NCI-H2107 (cell line): Measurements from ENCODE around the gene KRT81.

Experiments used
- DNase-seq: peaks from one replicate; lab custom pipeline; 2025; lab: John Stamatoyannopoulos, UW

KRT81 gene

DNA sequence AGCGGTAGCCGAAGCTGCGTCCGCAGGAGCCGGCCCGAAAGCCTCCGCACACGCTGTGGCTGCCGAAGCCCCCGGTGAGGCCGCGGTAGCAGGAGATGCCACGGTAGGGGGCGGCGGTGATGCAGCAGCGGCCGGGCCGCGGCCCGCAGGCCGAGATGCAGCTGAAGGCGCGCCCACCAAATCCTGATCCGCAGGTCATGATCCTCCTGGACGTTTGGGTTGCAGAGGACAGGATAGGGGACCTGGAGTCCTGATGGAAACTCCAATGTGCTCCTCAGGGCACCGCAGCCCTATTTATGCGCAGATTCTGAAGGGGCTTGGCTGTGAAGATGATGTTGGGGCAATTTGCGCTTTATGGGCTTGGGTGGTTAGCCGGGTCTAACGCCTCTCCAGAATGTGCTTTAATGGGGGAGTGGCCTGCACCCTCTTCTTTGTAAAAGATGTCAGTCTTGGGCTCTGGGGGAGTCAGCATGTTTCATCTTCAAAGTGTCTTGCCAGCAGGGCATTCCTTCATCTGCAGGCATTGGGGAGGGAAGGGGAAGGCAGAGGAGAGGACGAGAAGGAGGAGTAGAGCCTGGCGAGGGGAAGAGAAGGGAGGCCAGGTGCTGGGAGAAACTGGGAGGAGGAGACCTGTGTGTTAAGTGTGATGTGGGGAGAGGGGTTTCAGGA is at the start of gene KRT81:
TSS of gene KRT81 (minus strand) at position 268 of the 669 bp plus-strand sequence. CDS start at position 199, 69 bp downstream.
- DNase-seq, result no peak

GRCh38 chr12:52338241-52338960 is 47.1 kb upstream of the KRT81 start:
- no peak for DNase-seq

DNA sequence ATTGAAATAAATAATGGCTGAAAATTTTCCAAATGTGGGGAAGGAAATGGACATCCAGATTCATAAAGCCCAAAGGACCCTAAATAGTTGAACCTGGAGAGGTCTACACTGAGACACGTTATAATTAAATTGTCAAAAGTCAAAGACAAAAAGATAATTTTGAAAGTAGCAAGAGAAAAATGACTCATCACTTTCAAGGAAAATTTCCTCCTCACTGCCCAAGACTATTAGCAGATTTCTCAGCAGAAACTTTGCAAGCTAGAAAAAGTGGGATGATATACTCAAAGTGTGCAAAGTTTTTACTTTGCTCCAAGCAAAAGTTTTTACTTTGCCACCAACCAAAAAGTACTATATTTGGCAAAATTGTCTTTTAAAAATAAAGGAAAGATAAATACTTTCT is 45.7 kb upstream of the KRT81 start:
- no peak for DNase-seq

DNA sequence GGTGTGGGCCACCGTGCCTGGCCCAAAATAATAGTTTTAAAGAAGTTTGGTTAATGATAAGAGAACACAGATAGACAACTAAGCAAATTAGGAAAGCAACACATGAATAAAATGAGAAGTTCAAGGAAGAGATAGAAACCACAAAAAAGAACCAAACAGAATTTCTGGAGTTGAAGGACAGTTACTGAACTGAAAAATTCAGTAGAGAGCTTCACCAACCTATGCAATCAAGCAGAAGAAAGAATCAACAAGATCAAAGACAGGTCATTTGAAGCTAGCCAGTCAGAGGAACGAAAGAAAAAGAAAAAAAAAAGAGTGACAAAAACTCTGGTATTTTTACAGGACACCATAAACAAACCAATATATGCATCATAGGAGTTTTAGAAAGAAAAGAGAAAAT is 45.3 kb upstream of the KRT81 start:
- no peak for DNase-seq

GRCh38 chr12:52335598-52336262 is 44.4 kb upstream of the KRT81 start:
- DNase-seq, result no peak

DNA sequence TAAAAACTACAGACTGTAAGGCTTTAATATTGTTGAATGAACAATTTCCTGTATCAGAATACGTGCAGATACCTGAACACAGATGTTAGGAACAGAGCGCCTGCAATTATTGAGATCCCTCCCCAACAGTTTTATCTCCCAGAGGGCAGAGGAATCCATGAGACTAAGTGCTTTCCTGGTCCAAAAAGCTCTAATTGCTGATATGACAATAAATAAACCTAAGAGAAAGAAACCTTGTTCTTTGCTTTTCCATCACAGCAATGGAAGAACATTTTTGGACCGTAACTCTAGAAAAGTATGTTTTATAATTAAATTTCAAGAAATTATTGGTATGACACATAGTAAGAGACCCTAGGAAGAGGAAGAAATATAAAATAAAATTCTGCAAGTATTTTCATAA is 42.9 kb upstream of the KRT81 start:
- no peak for DNase-seq

DNA sequence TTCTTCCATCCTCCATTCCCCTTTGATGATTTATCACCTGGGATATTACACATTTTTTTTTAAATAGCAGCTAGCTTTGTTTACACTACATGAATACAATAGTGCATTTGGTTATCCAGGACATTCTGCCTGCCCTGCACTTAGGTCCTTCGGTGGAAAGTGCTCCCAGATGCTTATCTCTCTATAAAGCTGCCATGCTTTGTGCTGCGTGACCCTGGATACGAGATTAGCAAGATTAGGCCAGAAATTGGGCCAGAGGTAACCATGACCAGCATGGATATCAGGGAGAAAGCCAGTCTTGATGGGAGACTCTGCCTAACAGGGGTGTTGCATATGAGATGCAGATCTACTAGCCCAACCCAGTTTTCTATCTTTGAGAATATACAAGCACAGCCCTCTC is 42.0 kb upstream of the KRT81 start:
- DNase-seq, result no peak

- no peak for DNase-seq
These were observed 41.0 kb upstream of the KRT81 start for GRCh38 chr12:52332381-52332780.

DNA sequence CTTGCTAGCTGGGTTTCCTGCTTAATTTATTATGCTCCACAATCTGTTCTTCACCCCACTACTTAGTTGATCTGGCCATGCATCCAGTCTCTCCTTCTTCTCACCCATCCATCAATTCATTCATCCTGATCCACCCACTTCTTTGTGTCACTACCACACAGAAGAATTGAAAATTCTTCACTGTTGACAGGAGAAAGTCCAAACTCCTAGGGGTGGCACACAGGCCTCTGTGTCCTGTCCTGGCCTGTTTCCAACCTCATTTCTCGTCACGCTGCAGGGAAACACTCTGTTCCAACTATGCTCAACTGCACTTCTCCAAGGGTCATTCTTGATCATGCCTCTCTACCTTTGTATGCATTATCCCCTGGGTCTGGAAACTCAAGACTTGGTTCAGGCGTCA is 40.5 kb upstream of the KRT81 start:
- no peak for DNase-seq

GRCh38 chr12:52331039-52331438 is 39.7 kb upstream of the KRT81 start:
- DNase-seq, result no peak

- no peak for DNase-seq
These were observed 36.6 kb upstream of the KRT81 start for GRCh38 chr12:52327830-52328500.

DNA sequence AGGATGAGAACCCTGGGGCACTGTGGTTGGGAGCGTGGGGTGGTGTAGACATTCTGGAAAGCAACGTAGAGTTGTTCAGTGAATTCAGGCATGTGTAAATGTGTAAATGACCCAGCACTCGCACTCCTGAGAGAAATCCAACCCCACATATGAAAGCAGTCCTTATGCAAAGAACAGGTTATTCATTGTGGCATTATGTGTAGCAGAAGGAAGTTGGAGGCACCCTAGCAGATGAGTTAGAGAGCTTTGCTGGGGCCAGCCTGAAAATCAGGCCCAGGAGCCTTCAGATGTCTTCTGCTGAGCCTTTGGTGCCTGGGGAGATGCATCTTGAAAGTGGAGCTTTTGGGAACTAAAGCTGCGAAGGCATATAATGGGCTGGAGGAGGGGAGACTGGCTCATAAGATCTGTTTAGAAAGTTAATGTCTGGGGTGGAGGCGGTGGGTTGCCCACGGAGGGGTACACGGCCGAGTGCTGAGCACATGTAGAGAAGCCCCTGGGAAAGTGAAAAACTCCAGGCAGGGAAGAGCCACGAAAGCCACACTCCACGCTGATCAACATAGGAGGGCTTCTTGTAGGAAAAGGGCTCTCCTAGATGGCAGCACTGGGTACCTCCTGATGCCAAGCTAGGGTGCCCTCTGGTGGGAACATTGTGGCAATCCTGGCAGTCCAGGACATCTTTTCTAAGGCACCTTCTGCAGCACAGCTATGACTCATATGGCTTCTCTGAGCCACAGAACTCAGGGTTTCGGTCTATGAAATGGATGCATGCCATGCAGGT is 35.9 kb upstream of the KRT81 start:
- peak; percentile 72 for DNase-seq

DNA sequence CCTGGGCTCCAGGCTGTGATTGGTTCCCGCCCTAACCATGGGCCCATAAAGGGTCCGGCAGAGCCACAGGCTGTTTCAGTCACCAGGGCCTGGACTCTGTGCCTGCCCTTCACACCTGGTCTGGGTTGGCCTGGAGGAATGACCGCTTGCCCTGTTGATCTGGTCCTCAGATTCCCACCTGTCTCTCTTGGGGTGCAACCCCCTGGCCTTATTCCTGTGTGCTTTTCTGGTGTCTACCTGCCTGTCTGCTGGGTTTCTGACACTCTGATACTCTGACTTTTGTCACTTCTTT is 32.8 kb upstream of the KRT81 start:
- DNase-seq, result no peak

DNA sequence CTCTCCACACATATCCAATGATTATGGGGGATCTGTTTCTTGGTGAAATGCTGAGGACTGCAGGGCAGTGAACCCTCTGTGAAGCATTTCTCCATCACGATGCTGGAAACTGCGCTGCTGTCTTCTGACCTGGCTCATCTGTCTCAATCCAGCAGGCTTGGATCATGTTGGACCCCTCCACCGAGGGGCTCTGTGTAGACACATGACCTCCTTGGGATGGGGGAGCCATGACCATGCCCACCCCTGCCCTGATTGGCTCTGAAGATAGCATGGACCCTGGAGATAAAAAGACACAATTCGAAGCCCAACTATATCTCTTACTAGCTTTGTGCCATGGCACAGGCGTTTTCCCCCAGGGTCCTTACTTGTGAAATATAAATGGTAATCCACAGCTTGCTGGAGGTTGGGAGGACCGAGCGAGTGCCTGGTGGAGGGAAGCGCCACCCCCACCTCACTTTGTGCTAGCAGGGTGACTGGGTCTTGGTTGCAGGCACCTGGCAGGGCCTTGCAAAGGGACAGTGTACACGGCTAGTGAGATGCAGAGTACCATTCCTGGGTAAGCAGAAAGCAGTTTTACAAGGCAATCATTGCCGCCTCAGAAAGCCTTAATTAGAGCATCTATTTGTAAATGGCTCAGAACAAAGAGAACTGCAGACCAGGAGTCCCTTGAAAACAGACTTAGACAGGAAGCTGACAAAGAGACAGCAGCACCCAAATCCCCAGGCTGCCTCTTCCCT is 32.2 kb upstream of the KRT81 start:
- DNase-seq, result no peak

DNA sequence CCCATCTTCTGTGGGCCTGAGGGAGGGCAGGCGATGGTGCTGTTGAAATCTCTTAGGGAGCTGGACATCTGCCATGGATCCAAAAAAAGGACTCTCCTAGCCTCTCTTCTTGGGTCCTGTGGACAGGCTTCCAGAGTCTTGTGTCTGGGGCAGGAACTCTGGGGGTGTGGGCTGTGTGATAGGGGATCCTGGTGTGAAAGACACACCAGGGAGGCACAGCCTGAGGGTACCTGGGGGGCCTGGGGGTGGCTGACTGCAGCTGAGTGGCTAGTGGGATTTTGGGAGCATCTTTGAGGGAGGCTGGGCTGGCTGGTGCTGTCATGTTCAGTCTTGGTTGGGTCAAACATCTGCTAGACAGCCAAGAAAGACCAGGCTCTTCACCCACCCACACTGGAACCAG is 31.7 kb upstream of the KRT81 start:
- no peak for DNase-seq

DNA sequence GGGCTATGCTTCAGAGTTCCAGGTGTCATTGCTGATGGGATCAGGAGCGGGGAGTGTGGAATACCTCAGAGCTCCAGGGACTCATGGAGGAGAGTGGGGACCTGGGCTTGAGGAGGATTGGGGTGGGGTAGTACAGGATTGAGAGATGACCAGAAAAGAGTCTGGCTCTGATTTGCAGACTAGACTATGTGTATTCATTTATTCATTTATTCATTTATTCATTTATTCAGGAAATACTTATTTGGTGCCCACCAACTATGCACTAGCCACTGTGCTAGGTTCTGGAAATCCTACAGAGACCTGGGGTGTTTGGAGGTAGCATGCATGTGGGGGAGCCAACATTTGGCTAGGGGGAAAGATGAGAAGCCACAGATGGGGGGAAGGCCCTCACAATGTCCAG is 30.7 kb upstream of the KRT81 start:
- DNase-seq, result no peak

DNA sequence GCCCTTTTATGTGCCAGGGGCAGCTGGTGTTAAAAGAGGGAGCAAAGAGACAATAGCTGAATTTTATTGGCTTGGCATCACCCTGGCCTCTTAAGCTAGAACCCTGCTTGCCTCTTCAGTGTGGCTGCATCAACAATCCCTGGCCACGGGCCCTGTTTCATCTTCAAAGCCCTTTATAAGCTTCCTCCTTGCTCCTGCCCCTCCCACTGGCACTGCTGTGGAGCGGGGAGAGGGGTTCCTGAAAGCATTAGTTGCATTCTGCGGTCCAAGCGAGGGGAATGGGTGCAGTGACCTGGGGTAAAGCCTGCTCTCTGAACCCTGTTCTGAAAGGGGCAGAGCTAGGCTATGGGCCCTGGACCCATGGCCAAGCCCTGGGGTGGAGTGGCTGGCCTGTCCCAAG is 30.1 kb upstream of the KRT81 start:
- no peak for DNase-seq

DNA sequence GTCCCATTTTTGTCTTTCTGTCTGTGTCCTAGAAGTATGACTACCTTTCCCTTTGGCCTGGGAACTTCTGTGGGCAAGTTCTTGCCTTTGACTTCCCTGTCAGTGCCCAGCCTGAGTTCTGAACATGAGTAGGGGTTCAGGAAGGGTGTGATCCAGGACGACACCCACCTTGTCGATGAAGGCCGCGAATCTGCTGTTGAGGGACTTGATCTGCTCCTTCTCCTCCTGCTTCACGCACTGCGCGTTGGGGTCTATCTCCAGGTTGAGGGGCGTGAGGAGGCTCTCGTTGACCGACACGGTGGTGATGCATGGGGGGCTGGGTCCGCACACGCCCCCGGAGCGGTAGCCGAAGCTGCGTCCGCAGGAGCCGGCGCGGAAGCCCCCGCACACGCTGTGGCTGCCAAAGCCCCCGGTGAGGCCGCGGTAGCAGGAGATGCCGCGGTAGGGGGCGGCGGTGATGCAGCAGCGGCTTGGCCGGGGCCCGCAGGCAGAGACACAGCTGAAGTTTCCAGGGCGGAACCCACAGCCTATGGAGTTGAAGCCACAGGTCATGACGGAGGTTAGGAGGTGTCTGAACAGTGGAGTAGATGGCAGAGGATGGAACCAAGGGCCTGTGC is 29.6 kb upstream of the KRT81 start, which contains the start of gene KRT83:
TSS of gene KRT83 (minus strand) at position 615 of the 617 bp plus-strand sequence. CDS start at position 552, 63 bp downstream.
- no peak for DNase-seq

GRCh38 chr12:52319097-52319496 is 27.8 kb upstream of the KRT81 start:
- peak; percentile 47 for DNase-seq

- DNase-seq, result no peak
These were observed 27.1 kb upstream of the KRT81 start for GRCh38 chr12:52318241-52318990.
